Measurements from ENCODE around the gene GINS2.

- TF ChIP-seq CTCF (IDR thresholded peaks at IDR 0.05) (peak in 1 of 7 experiments; percentile 3), POLR2A (IDR thresholded peaks at IDR 0.05) (no peak)
These were observed 29.4 kb upstream of the GINS2 start for GRCh38 chr16:85718153-85718477.

Data from stomach (tissue), 4 donors.